Kidney (tissue), 11 donors: Measurements from ENCODE around the gene MAP2K3. TPM values are rescaled to one million over a fixed set of nuclear protein-coding genes. Genes with fewer than 3 reads are reported as not detected.
"Not testable (repeated sequence)": the region's sequence is repeated elsewhere in the genome, so short reads cannot be mapped to it uniquely, and the experiment has no call there.

ENCODE experiments used
- DNase-seq, 5 donors: peaks; one replicate each; pipeline ENCODE4 v3.0.0-alpha.2; 2013 to 2020
- FAIRE-seq: peaks from 2 replicates; lab custom pipeline; 2012; peaks lifted over from hg19 to GRCh38; lab: Jason Lieb, UNC
- H3K27ac ChIP-seq, 2 donors: one replicate each; pipeline ENCODE4 v1.7.0; 2013; ENCODE audit warnings: low read depth in 2 of 2, low read length in 2 of 2, inconsistent platforms in 1 of 2
- H3K27me3 ChIP-seq: one replicate; pipeline ENCODE4 v1.7.1; 2013; ENCODE audit warnings: low read length, inconsistent platforms; ENCODE audit not compliant: control insufficient read depth, insufficient read depth
- H3K36me3 ChIP-seq, 3 donors: one replicate each; pipeline versions ENCODE4 v1.7.0 to v1.7.1; 2013; ENCODE audit warnings: low read length in 3 of 3, control low read depth in 1 of 3, inconsistent platforms in 1 of 3; ENCODE audit not compliant: insufficient read depth in 3 of 3, control insufficient read depth in 2 of 3
- H3K4me1 ChIP-seq, 3 donors: one replicate each; pipeline versions ENCODE4 v1.7.0 to v1.7.1; 2013; ENCODE audit warnings: low read length in 3 of 3, inconsistent platforms in 1 of 3, low read depth in 1 of 3; ENCODE audit not compliant: control insufficient read depth in 2 of 3, insufficient read depth in 2 of 3
- H3K4me3 ChIP-seq, 3 donors: one replicate each; pipeline versions ENCODE4 v1.7.0 to v1.8.1; 2013; ENCODE audit warnings: low read length in 3 of 3, control low read depth in 1 of 3, inconsistent platforms in 1 of 3
- H3K9ac ChIP-seq, 3 donors: one replicate each; pipeline versions ENCODE4 v1.7.0 to v1.7.1; 2013; ENCODE audit warnings: low read length in 3 of 3, control low read depth in 1 of 3, inconsistent platforms in 1 of 3
- H3K9me3 ChIP-seq, 3 donors: one replicate each; pipeline versions ENCODE4 v1.7.0 to v1.7.1; 2013; ENCODE audit warnings: low read length in 3 of 3, control low read depth in 1 of 3, inconsistent platforms in 1 of 3; ENCODE audit not compliant: control insufficient read depth in 2 of 3, insufficient read depth in 1 of 3
- intact Hi-C: fragments of 100-400 bp; cut with DNase I; formaldehyde crosslinking; loops from one replicate; pipeline ENCODE4 v1.11.1; 2022
- polyA plus RNA-seq: library from polyadenylated mRNA; stranded (reverse); fragments of 350-450 nt; fragmentation: Illumina TruSeq; extraction: RNeasy Lipid Tissue Mini Kit (QIAGEN cat#74804); gene quantifications from one replicate; pipeline ENCODE4 v1.2.3, GENCODE V29; 2014; ENCODE audit warnings: low read depth, low replicate concordance; ENCODE audit not compliant: insufficient read depth
- total RNA-seq: library from RNA; stranded (reverse); fragmentation: NEBNext Ultra II Directional; extraction: Animal tissue kit (Norgen Biotek cat#: 25700); gene quantifications from one replicate; pipeline ENCODE4 v1.2.1, GENCODE V29; 2021
- donor health status: control.
- donor health status: control.
- donor health status: DM: yes; HTN: yes; CAD: no.
- donor health status: Normal renal cell carcinoma (clear cell type).

Gene MAP2K3
- total and polyA plus RNA-seq, 2 donors from 2014 or later: 40.1 to 44.0 TPM

DNA sequence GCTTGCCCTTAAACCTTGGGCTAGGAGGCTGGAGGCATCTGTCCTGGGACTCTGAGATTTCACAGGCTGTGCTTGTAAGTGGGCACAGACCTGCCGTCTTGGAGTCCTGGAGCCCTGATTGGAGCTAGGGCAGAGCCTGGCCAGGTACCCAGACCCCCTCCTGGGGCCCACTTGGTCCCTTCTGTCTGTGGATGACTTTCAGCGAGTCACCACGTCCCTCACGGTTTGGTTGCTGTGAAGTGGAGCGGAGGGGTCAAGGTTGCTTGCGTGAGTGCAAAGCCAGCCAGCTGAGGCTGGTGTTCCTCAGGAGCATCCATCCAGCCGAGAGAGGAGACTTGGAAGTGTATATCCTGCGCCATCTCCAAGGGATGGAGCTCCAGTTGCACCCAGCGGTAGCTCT lies 36.5 kb downstream of the MAP2K3 start:
- FAIRE-seq, H3K36me3 ChIP-seq, H3K9ac ChIP-seq, H3K27ac ChIP-seq, DNase-seq, H3K9me3 ChIP-seq, H3K4me3 ChIP-seq, H3K4me1 ChIP-seq, H3K27me3 ChIP-seq, intact Hi-C loops: not testable (repeated sequence)

DNA sequence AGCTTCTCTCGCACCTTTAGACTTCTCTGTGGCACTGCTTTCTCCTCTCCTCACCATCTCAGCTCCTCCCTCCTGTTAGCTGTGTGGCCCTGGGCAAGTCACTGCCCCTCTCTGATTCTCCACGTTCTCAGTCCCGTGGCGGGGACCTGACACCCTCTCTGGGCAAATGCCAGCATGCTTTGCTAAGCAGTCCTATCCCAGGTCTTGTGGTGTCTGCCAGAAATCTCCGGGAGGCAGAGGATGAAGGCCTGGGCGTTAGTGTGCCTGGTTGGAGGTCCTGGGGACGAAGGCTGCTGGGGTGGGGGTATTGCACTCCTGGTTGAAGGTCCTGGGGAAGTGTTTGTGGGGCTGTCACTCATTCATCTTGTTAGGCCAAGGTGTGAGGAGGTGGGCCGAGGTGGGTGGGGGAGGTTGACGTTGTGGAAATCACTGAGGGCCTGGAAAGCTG lies 37.3 kb downstream of the MAP2K3 start:
- H3K27me3 ChIP-seq, H3K4me1 ChIP-seq, H3K4me3 ChIP-seq, H3K36me3 ChIP-seq, H3K9ac ChIP-seq, intact Hi-C loops, H3K9me3 ChIP-seq, FAIRE-seq: not testable (repeated sequence)
- peak in 1 of 5 donors; percentile 53 for DNase-seq
- peak overlapping the region in 1 of 2 donors; percentile 22 for H3K27ac ChIP-seq

DNA sequence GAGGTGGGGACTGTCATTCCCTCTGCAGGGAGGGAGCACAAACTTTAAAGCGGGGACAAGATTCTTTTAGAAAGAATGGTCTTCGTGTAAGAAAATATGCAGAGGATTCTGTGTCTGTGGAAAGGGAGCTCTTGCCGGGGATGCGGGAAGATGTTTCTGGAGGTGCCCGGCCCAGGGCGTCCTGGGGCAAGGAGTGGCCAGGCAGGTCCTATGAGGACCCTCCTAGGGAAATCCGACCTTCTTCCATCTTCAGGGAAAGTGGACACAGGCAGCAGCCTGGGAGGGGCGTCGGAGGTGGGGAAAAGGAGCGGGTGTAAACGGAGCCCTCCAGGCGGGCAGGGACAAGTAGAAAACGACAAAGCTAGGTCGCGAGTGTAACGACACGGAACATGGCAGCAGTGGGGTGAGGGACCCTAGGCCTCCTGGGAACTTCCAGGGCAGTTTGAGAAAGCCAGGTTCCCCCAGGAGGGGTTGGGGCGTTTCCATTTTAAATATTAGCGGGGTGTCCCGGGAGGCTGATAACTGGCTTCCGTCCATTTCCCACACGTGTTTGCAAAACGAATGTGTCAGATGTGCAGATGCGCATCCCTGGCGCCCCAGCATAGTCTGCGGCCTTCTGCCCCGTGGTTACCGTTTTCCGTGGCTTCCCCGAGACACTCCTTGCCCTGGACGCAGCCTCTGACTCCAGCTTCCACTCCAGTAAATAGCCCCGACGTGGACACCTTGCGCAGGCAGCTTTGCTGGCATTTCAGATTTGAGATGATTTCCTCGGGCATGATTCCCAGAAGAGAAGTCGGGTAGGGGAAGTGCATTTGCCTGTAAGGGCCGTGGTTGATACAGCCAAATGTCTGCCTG lies 39.0 kb downstream of the MAP2K3 start:
- Histone ChIP-seq H3K9ac (peak overlapping the region in 1 of 3 donors; percentile 87), H3K4me3 (peak overlapping the region; percentile 74 to 93 (median 87))
- H3K9me3 ChIP-seq, H3K27me3 ChIP-seq, H3K4me1 ChIP-seq, H3K36me3 ChIP-seq, H3K27ac ChIP-seq, intact Hi-C loops, FAIRE-seq: not testable (repeated sequence)
- DNase-seq: peak in 1 of 5 donors; percentile 56

DNA sequence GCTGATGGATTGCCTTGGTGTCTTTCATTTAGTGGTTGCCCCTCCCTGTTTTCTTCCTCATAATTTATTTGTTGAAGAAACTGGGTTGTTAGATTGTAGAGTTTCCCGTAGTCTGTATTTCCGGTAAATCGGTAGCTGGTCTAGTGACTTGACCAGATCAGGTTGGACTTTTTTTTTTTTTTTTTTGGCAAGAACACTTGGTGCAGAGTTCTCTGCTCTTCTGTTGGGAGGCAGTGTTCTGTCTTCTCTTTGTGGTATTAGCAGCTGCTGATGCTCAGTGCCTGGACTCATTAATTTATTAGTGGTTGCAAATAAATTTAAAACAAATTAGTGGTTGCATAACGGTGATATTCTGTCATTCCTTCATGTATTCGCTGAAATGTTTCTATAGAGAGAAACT lies 40.2 kb downstream of the MAP2K3 start:
- DNase-seq, intact Hi-C loops, H3K9me3 ChIP-seq, H3K4me1 ChIP-seq, H3K27me3 ChIP-seq, H3K27ac ChIP-seq, H3K4me3 ChIP-seq, H3K36me3 ChIP-seq, FAIRE-seq, H3K9ac ChIP-seq: not testable (repeated sequence)

DNA sequence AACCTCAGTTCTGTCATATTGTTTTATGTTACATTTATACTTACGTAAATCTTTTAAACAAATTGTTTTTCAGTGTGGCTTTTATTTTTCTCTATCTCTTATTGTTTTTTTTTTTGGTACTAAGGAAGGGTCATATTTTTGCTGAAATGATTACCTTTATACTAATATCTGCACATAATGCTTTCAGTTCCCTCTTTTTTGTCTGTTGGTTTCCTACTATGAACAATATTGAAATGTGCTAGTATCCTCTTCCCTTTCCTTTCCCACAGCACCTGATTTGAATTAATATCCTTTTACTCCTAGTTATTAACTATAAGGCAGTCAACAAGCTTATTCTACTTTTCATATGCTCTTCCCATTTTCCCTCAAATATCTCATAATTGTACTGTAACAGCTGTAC lies 43.4 kb downstream of the MAP2K3 start:
- H3K4me3 ChIP-seq, H3K27ac ChIP-seq, DNase-seq, FAIRE-seq, H3K36me3 ChIP-seq, H3K27me3 ChIP-seq, H3K4me1 ChIP-seq, H3K9ac ChIP-seq, H3K9me3 ChIP-seq, intact Hi-C loops: not testable (repeated sequence)

DNA sequence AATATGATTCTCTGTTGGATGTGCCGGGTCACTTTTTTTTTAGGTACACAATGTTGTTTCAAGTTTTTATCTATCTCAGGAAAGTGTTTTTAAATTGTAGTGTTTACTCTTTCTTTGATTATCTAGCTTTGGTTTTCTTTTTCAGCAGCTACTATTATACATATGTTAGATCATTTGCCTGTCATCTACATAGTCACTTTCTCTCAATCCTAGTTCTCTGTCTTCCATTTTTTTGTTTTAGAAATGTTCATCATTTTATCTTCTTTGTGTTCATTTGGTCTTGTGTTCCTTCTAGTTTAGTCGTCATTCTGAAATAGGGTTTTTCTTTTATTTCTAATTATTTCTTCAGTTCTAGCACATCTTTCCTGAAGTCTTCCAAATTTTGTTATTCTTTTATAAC lies 44.3 kb downstream of the MAP2K3 start:
- H3K27ac ChIP-seq, FAIRE-seq, H3K27me3 ChIP-seq, H3K4me1 ChIP-seq, H3K36me3 ChIP-seq, H3K9me3 ChIP-seq, DNase-seq, H3K4me3 ChIP-seq, H3K9ac ChIP-seq, intact Hi-C loops: not testable (repeated sequence)
